HG02798 (cell line): ENCODE results near the gene NCOR2.
A peak's percentile ranks its signal among the peaks of the same experiment; 100 is the strongest.

ENCODE experiments used
- ATAC-seq: cut with Tn5 transposase; IDR thresholded peaks from one replicate; pipeline ENCODE4 v1.9.1; 2021; ENCODE audit warnings: mild to moderate bottlenecking; ENCODE audit not compliant: unreplicated experiment, poor library complexity

Gene NCOR2

GRCh38 chr12:124566997-124567672 is at the start of gene NCOR2:
Gene NCOR2, minus strand, starts transcription at chr12:124567612. Its CDS starts 72,361 bp downstream, at chr12:124495251.
- ATAC-seq: peak; percentile 21

- ATAC-seq: no peak
Observed at GRCh38 chr12:124616394-124617221, 49.2 kb upstream of the NCOR2 start.

GRCh38 chr12:124614512-124615292 is 47.3 kb upstream of the NCOR2 start:
- no peak for ATAC-seq

- no peak for ATAC-seq
Observed at GRCh38 chr12:124613151-124613585, 45.8 kb upstream of the NCOR2 start.

GRCh38 chr12:124612410-124612680 is 44.9 kb upstream of the NCOR2 start:
- ATAC-seq: no peak

- ATAC-seq: no peak
Observed at GRCh38 chr12:124611559-124612409, 44.4 kb upstream of the NCOR2 start.

- ATAC-seq: no peak
Observed at GRCh38 chr12:124610629-124611558, 43.5 kb upstream of the NCOR2 start.

GRCh38 chr12:124610021-124610612 is 42.7 kb upstream of the NCOR2 start:
- ATAC-seq: no peak

- ATAC-seq: peak; percentile 69
Observed at GRCh38 chr12:124609041-124609989, 41.9 kb upstream of the NCOR2 start.

GRCh38 chr12:124608450-124608870 is 41.0 kb upstream of the NCOR2 start:
- ATAC-seq: no peak

- no peak for ATAC-seq
Observed at GRCh38 chr12:124607681-124608425, 40.4 kb upstream of the NCOR2 start.

- no peak for ATAC-seq
Observed at GRCh38 chr12:124605883-124606774, 38.7 kb upstream of the NCOR2 start.

GRCh38 chr12:124605150-124605882 is 37.9 kb upstream of the NCOR2 start:
- no peak for ATAC-seq

GRCh38 chr12:124604264-124604680 is 36.9 kb upstream of the NCOR2 start:
- ATAC-seq: no peak

GRCh38 chr12:124603831-124604251 is 36.4 kb upstream of the NCOR2 start:
- no peak for ATAC-seq
